ENCODE measurements around the gene OR4D10. TPM values are rescaled to one million over a fixed set of nuclear protein-coding genes. Genes with fewer than 3 reads are reported as not detected.

Gene OR4D10
- total RNA-seq, 1 donor from 2014 or later = not detected

- no peaks in the 10 kb centered on the region for H3K4me1 ChIP-seq
- H3K27ac ChIP-seq = no peak overlapping the region
- peaks cover 3% of the 10 kb centered on the region for H3K27me3 ChIP-seq (ENCODE audit: low read depth)
- no peaks in the 10 kb centered on the region for H3K9me3 ChIP-seq
- no peak for DNase-seq
- TF ChIP-seq CTCF (IDR thresholded peaks at IDR 0.05) = no peak
- intact Hi-C loops (cut with DNase I) = no loop called here
- H3K36me3 ChIP-seq = no peaks in the 10 kb centered on the region
- ATAC-seq = no peak
- H3K4me3 ChIP-seq = no peak overlapping the region
Measured at GRCh38 chr11:59528711-59529110, 55.6 kb downstream of the OR4D10 start.

Other genes with a start within 250 kb of the OR4D10 start
- not detected for gene OR5AN1, start 114.4 kb upstream of the OR4D10 start, total RNA-seq
- gene OR5A2, start 46.9 kb upstream of the OR4D10 start, total RNA-seq = not detected
- not detected for gene OR5A1, start 36.8 kb upstream of the OR4D10 start, total RNA-seq
- not detected for gene OR4D6, start 16.4 kb upstream of the OR4D10 start, total RNA-seq
- not detected for gene OR4D11, start 30.3 kb downstream of the OR4D10 start, total RNA-seq
- gene OR4D9, start 38.2 kb downstream of the OR4D10 start, total RNA-seq = not detected
- 37.7 TPM for gene OSBP, start 142.5 kb downstream of the OR4D10 start, total RNA-seq
- 38.2 TPM for gene PATL1, start 195.7 kb downstream of the OR4D10 start, total RNA-seq
- gene OR10V1, start 240.5 kb downstream of the OR4D10 start, total RNA-seq = not detected